Measurements from ENCODE around the gene LCN2. TPM values are rescaled to one million over a fixed set of nuclear protein-coding genes. Genes with fewer than 3 reads are reported as not detected.
A peak's percentile ranks its signal among the peaks of the same experiment; 100 is the strongest.

The LCN2 gene
- total RNA-seq, 4 donors from 2014 or later = 6.0 to 45.7 (median 22.3) TPM

DNA sequence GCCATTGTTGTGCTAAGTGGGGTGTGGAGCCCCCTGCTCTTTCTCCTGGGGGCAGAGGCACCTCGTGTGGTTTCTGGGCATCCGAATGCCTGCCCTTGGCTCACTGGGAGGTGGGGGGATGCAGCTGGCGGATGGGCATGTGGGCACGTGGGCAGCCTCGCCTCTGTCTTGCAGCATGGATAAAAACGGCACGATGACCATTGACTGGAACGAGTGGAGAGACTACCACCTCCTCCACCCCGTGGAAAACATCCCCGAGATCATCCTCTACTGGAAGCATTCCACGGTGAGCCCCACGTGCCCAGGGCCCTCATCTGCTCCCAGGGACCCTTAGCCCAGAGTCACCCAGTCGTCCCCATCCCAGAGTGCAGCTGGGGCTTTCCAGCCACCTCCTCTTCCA lies 47.1 kb upstream of the LCN2 start:
- TF ChIP-seq POLR2AphosphoS5 (IDR thresholded peaks at IDR 0.05) (no peak), POLR2A (IDR thresholded peaks at IDR 0.05) (no peak), EP300 (IDR thresholded peaks at IDR 0.05) (no peak)
- TF ChIP-seq, protein P1, sequence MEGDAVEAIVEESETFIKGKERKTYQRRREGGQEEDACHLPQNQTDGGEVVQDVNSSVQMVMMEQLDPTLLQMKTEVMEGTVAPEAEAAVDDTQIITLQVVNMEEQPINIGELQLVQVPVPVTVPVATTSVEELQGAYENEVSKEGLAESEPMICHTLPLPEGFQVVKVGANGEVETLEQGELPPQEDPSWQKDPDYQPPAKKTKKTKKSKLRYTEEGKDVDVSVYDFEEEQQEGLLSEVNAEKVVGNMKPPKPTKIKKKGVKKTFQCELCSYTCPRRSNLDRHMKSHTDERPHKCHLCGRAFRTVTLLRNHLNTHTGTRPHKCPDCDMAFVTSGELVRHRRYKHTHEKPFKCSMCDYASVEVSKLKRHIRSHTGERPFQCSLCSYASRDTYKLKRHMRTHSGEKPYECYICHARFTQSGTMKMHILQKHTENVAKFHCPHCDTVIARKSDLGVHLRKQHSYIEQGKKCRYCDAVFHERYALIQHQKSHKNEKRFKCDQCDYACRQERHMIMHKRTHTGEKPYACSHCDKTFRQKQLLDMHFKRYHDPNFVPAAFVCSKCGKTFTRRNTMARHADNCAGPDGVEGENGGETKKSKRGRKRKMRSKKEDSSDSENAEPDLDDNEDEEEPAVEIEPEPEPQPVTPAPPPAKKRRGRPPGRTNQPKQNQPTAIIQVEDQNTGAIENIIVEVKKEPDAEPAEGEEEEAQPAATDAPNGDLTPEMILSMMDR (IDR thresholded peaks at IDR 0.05) = no peak
- Histone ChIP-seq H3K4me1 (peaks cover 50% of the 10 kb centered on the region), H3K27ac (no peak overlapping the region), H3K4me3 (no peak overlapping the region), H3K36me3 (peaks cover 55% of the 10 kb centered on the region), H3K27me3 (no peaks in the 10 kb centered on the region), H3K9me3 (no peaks in the 10 kb centered on the region)
- 84% methylated on average over 13 of the region's 13 CpGs for WGBS
- no peak for DNase-seq (ENCODE audit: low spot score in 2 of 2)

DNA sequence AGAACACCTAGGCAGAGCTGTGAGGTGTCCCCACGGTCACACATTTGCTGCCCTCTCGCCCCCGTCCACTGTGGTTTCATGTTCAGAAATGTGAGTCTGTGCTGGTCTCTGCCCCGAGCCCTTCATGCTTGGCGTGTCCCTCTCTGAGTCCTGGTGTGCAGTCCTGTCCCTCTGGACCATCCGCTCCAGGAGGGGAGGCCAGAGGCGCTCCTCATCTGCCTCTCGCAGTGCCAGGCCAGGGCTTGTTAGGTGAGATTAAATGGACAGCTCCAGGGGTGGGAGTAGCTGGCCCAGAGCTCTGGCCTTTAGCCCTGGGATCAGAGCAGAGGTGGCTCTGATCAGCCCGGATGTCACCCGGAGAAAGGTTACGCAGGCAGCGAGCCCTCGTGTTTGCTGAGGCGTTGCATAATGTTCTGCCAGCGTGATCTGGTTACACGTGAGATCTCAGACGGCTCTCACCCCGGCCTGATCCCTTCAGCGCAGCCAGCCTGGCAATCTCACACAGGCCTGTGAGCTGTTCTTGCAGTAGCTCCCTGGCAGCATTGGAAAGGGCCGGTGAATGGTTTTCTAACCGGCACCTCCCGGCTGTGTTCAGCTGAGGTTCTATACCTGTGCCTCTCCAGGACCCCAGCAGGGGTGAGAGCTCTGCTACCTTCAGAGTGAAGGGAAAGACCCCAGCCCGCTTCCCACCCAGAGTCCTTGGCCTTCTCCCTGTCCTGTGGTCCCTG lies 46.2 kb upstream of the LCN2 start:
- H3K36me3 ChIP-seq = peaks cover 63% of the 10 kb centered on the region
- H3K27me3 ChIP-seq = no peaks in the 10 kb centered on the region
- no peaks in the 10 kb centered on the region for H3K9me3 ChIP-seq
- no peak for DNase-seq (ENCODE audit: low spot score in 2 of 2)
- WGBS = 87% methylated on average over 21 of the region's 23 CpGs
- H3K4me1 ChIP-seq = peaks cover 42% of the 10 kb centered on the region
- H3K27ac ChIP-seq = no peak overlapping the region
- H3K4me3 ChIP-seq = no peak overlapping the region
- TF ChIP-seq EP300 (IDR thresholded peaks at IDR 0.05) (no peak), POLR2AphosphoS5 (IDR thresholded peaks at IDR 0.05) (no peak), POLR2A (IDR thresholded peaks at IDR 0.05) (no peak)
- TF ChIP-seq, protein P1 (IDR thresholded peaks at IDR 0.05) = no peak

DNA sequence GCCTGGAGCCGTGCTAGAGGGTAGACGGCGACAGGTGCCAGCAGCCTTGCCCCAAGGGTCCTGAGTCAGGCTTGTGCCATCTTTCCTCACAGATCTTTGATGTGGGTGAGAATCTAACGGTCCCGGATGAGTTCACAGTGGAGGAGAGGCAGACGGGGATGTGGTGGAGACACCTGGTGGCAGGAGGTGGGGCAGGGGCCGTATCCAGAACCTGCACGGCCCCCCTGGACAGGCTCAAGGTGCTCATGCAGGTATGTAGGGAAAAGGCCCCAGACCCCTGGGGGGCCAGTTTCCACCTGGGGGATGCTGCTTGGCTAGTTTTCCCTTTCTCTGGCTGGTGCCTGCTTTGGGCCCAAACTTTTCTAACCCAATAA lies 45.7 kb upstream of the LCN2 start:
- Histone ChIP-seq H3K4me3 (no peak overlapping the region), H3K27ac (no peak overlapping the region), H3K36me3 (peaks cover 68% of the 10 kb centered on the region), H3K27me3 (no peaks in the 10 kb centered on the region), H3K9me3 (no peaks in the 10 kb centered on the region), H3K4me1 (peaks cover 37% of the 10 kb centered on the region)
- no peak for DNase-seq (ENCODE audit: low spot score in 2 of 2)
- 80% methylated on average over 8 of the region's 8 CpGs for WGBS
- TF ChIP-seq POLR2A (IDR thresholded peaks at IDR 0.05) = no peak
- TF ChIP-seq, protein P1 (IDR thresholded peaks at IDR 0.05) = peak in 1 of 2 donors; percentile 11

DNA sequence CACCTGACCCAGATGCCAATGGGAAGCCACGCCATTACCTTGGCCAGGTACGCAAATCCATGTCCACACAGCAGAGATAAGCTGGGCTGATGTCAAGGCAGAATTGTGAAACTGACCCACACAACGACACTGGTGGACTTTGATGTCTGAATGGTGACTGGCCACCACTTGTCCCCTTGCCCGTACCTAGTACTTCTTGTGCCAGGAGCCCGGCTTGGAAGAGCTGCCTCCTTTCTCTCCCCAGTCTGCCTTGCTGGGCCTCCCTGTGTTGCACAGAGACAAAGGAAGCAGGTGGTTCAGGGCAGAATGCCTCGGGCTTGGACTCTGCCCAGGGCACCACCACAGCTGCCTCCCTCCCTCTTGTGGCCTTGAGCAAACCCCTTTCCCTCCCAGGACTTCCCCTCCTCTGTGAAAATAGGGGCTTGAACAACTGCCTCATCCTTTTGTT lies 45.1 kb upstream of the LCN2 start:
- 0% methylated on average over 1 of the region's 6 CpGs for WGBS
- H3K27ac ChIP-seq = no peak overlapping the region
- peaks cover 32% of the 10 kb centered on the region for H3K4me1 ChIP-seq
- H3K27me3 ChIP-seq = no peaks in the 10 kb centered on the region
- no peak for TF ChIP-seq POLR2AphosphoS5 (IDR thresholded peaks at IDR 0.05)
- TF ChIP-seq, protein P1 (IDR thresholded peaks at IDR 0.05) = no peak
- no peaks in the 10 kb centered on the region for H3K9me3 ChIP-seq
- no peak for DNase-seq (ENCODE audit: low spot score in 2 of 2)
- H3K4me3 ChIP-seq = no peak overlapping the region
- peaks cover 71% of the 10 kb centered on the region for H3K36me3 ChIP-seq

DNA sequence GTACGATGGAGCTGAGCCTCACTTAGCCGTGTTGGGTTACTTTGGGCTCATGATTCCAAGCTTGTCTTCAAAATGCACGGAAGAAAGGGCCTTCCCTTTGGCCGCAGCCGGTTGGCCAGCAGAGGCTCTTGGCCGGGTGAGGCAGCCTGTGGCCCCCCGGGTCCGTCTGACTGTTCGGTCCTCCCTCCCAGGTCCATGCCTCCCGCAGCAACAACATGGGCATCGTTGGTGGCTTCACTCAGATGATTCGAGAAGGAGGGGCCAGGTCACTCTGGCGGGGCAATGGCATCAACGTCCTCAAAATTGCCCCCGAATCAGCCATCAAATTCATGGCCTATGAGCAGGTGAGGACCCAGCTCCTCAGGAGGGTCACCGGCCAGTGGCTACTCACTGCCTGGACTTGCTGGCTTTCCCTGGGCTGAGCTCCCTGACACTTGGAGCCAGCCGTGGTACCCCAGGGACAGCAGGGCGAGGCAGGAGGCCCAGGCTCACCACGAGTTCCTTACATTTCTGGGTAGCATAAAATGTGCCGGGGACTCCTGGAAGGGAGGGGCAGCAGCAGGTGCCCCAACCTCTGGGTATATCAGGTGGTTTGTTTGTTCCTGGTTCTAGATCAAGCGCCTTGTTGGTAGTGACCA lies 43.6 kb upstream of the LCN2 start:
- Histone ChIP-seq H3K4me1 (peaks cover 23% of the 10 kb centered on the region), H3K27ac (no peak overlapping the region), H3K36me3 (peaks cover 71% of the 10 kb centered on the region), H3K27me3 (no peaks in the 10 kb centered on the region), H3K9me3 (no peaks in the 10 kb centered on the region), H3K4me3 (no peak overlapping the region)
- no peak for TF ChIP-seq POLR2A (IDR thresholded peaks at IDR 0.05)
- TF ChIP-seq, protein P1 (IDR thresholded peaks at IDR 0.05) = no peak
- no peak for TF ChIP-seq POLR2AphosphoS5 (IDR thresholded peaks at IDR 0.05)
- no peak for TF ChIP-seq EP300 (IDR thresholded peaks at IDR 0.05)
- no peak for DNase-seq (ENCODE audit: low spot score in 2 of 2)
- 91% methylated on average over 21 of the region's 21 CpGs for WGBS
